Measurements from ENCODE around the gene PHC1.

GRCh38 chr12:8953773-8954402 lies 39.6 kb downstream of the PHC1 start:
- TF ChIP-seq, protein P1, sequence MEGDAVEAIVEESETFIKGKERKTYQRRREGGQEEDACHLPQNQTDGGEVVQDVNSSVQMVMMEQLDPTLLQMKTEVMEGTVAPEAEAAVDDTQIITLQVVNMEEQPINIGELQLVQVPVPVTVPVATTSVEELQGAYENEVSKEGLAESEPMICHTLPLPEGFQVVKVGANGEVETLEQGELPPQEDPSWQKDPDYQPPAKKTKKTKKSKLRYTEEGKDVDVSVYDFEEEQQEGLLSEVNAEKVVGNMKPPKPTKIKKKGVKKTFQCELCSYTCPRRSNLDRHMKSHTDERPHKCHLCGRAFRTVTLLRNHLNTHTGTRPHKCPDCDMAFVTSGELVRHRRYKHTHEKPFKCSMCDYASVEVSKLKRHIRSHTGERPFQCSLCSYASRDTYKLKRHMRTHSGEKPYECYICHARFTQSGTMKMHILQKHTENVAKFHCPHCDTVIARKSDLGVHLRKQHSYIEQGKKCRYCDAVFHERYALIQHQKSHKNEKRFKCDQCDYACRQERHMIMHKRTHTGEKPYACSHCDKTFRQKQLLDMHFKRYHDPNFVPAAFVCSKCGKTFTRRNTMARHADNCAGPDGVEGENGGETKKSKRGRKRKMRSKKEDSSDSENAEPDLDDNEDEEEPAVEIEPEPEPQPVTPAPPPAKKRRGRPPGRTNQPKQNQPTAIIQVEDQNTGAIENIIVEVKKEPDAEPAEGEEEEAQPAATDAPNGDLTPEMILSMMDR (IDR thresholded peaks at IDR 0.05) = no peak
- no peak for TF ChIP-seq POLR2A (IDR thresholded peaks at IDR 0.05)
